ENCODE data around the gene BID.

BID gene

GRCh38 chr22:17774206-17774925 is at the start of gene BID:
TSS of gene BID (minus strand) at chr22:17774469. CDS start at chr22:17750116, 24,353 bp downstream.
- DNase-seq = no peak

- DNase-seq = no peak
Measured at GRCh38 chr22:17823964-17824363, 49.7 kb upstream of the BID start.

- no peak for DNase-seq
Measured at GRCh38 chr22:17823226-17823625, 49.0 kb upstream of the BID start.

- DNase-seq = no peak
Measured at GRCh38 chr22:17822087-17822486, 47.8 kb upstream of the BID start.

GRCh38 chr22:17820879-17821439 is 46.7 kb upstream of the BID start:
- no peak for DNase-seq

- no peak for DNase-seq
Measured at GRCh38 chr22:17818649-17819048, 44.4 kb upstream of the BID start.

GRCh38 chr22:17818180-17818579 is 43.9 kb upstream of the BID start:
- DNase-seq = no peak

GRCh38 chr22:17817511-17818065 is 43.3 kb upstream of the BID start:
- no peak for DNase-seq

- DNase-seq = no peak
Measured at GRCh38 chr22:17817079-17817478, 42.8 kb upstream of the BID start.

GRCh38 chr22:17816649-17817048 is 42.4 kb upstream of the BID start:
- DNase-seq = no peak

- no peak for DNase-seq
Measured at GRCh38 chr22:17815703-17816254, 41.5 kb upstream of the BID start.

- no peak for DNase-seq
Measured at GRCh38 chr22:17814830-17815229, 40.6 kb upstream of the BID start.

GRCh38 chr22:17814084-17814483 is 39.8 kb upstream of the BID start:
- DNase-seq = no peak

- no peak for DNase-seq
Measured at GRCh38 chr22:17811119-17811518, 36.9 kb upstream of the BID start.

GRCh38 chr22:17810570-17811116 is 36.4 kb upstream of the BID start:
- DNase-seq = no peak

- DNase-seq = no peak
Measured at GRCh38 chr22:17808693-17809403, 34.6 kb upstream of the BID start.

- no peak for DNase-seq
Measured at GRCh38 chr22:17807578-17808410, 33.5 kb upstream of the BID start.

- no peak for DNase-seq
Measured at GRCh38 chr22:17807086-17807485, 32.8 kb upstream of the BID start.

GRCh38 chr22:17806437-17806836 is 32.2 kb upstream of the BID start:
- no peak for DNase-seq

- no peak for DNase-seq
Measured at GRCh38 chr22:17804331-17805080, 30.2 kb upstream of the BID start.

- no peak for DNase-seq
Measured at GRCh38 chr22:17803609-17804270, 29.5 kb upstream of the BID start.
